A549 (cell line): ENCODE data around the gene CCL23. TPM values are rescaled to one million over a fixed set of nuclear protein-coding genes. Genes with fewer than 3 reads are reported as not detected.
A peak's percentile ranks its signal among the peaks of the same experiment; 100 is the strongest.

Source experiments
- ATAC-seq, 2 experiments: fragments of 200-7000 bp in 1 of 2; fragments of >200 bp in 1 of 2; cut with Nextera tagmentation in 1 of 2; cut with Tn5 transposase in 1 of 2; 3 replicates each; pipeline versions ENCODE4 v1.8.0 to v1.9.1; 2018 to 2020; ENCODE audit warnings: mild to moderate bottlenecking in 1 of 2, moderate library complexity in 1 of 2
- CTCF ChIA-PET: fragments of 300-600 bp; sonication (Branson Sonifier 250); formaldehyde crosslinking; extraction: SDS; loops from one replicate; lab custom pipeline; 2021; ENCODE audit warnings: antibody characterized with exemption, inconsistent platforms; lab: Yijun Ruan, JAX
- POLR2A ChIA-PET: fragments of 350-600 bp; formaldehyde crosslinking; extraction: SDS; loops from one replicate; lab custom pipeline; 2021; ENCODE audit warnings: antibody characterized with exemption, inconsistent platforms; lab: Yijun Ruan, JAX
- DNase-seq, 2 experiments: peaks; one replicate each; pipeline versions ENCODE4 v3.0.0 to v3.0.0-alpha.2; 2011 to 2016; ENCODE audit warnings: low read depth in 1 of 2, low spot score in 1 of 2
- FAIRE-seq: peaks from 2 replicates; lab custom pipeline; 2011; peaks lifted over from hg19 to GRCh38; lab: Jason Lieb, UNC
- H3K27ac ChIP-seq, 2 experiments: fragments of >200 bp; sonication (Bioruptor Twin); formaldehyde crosslinking; 3 replicates each; pipeline ENCODE4 v1.5.1; 2016 to 2017
- H3K4me1 ChIP-seq: fragments of >200 bp; sonication (Bioruptor Twin); formaldehyde crosslinking; 3 replicates; pipeline ENCODE4 v1.6.1; 2016
- H3K4me2 ChIP-seq: fragments of >200 bp; sonication (Bioruptor Twin); formaldehyde crosslinking; 3 replicates; pipeline ENCODE4 v1.6.1; 2016
- H3K4me3 ChIP-seq: fragments of >200 bp; sonication (Bioruptor Twin); formaldehyde crosslinking; 3 replicates; pipeline ENCODE4 v1.5.1; 2016
- H3K9me3 ChIP-seq: fragments of >200 bp; sonication (Bioruptor Twin); formaldehyde crosslinking; 3 replicates; pipeline ENCODE4 v1.6.1; 2016
- HES2 ChIP-seq: fragments of >200 bp; sonication (Bioruptor Twin); formaldehyde crosslinking; IDR thresholded peaks from 2 replicates; pipeline ENCODE4 v1.6.1; 2016
- MAFK ChIP-seq: fragments of 450-650 bp; IDR thresholded peaks from 2 replicates; pipeline ENCODE4 v1.6.1; 2014; ENCODE audit not compliant: partially characterized antibody
- WGBS: methylation state at CpG from one replicate; pipeline ENCODE4 v1.1.6; 2017; ENCODE audit errors: missing lambda C conversion rate; 5-methylcytosine and 5-hydroxymethylcytosine counted together
- polyA plus RNA-seq, 4 experiments: library from polyadenylated mRNA; depleted of rRNA in 3 of 4; stranded (reverse); fragments of >200 nt; fragmentation: RNase III in 1 of 4; extraction: RNeasy Plus Mini Kit Qiagen cat#74134 plus additional on column Dnase treatment in 1 of 4; gene quantifications; 2 replicates in 3 of 4; 3 replicates in 1 of 4; pipeline ENCODE4 v1.2.3, GENCODE V29; 2011 to 2017

CCL23 gene
- polyA plus RNA-seq, 2 of the 4 experiments (the other 2 are of a cell fraction) = not detected

DNA sequence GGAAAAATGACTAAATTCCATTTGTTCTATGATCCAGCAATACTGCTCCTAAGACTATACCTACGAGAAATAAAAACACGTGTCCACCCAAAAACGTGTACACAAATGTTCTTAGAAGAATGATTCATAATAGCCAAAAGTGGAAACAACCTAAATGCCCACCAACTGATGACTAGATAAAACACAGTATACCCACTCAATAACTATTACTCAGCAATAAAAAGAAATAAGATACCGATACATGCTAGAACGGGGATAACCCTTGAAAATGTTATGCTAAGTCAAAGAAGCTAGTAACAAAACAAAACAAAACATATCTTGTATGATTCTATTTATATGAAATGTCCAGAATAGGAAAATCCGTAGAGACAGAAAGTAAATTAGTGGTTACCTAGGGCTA is 54.1 kb downstream of the CCL23 start:
- Histone ChIP-seq H3K4me3 (no peak overlapping the region), H3K4me1 (no peaks in the 10 kb centered on the region), H3K4me2 (no peak overlapping the region), H3K9me3 (no peaks in the 10 kb centered on the region), H3K27ac (no peak overlapping the region)
- FAIRE-seq (no peak), ATAC-seq (no peak), DNase-seq (no peak)
- POLR2A ChIA-PET = no interaction called here
- WGBS = 32% methylated on average over 6 of the region's 6 CpGs
- CTCF ChIA-PET = interaction anchor here (1.1 to 3.4 kb wide), 3 partner anchors 16 to 519 kb away, joined by 5 to 18 read pairs (median 6); no protein-coding TSS in a partner anchor
- TF ChIP-seq HES2 = no peak
- peak; percentile 65 for TF ChIP-seq MAFK

Other genes starting within 250 kb of the CCL23 start
- 6.7 and 7.1 TPM in 2 replicates for gene MMP28, start 222.3 kb downstream of the CCL23 start, polyA plus RNA-seq (2011; rRNA removed)
- gene MMP28, start 222.3 kb downstream of the CCL23 start, polyA plus RNA-seq (2017; fragmentation: RNase III; extraction: RNeasy Plus Mini Kit Qiagen cat#74134 plus additional on column Dnase treatment) = 5.2 to 8.3 TPM (median 6.6 TPM) in 3 replicates
- gene TAF15, start 208.5 kb downstream of the CCL23 start, polyA plus RNA-seq (2011; rRNA removed) = 130 and 213 TPM in 2 replicates
- 543 to 568 TPM (median 544 TPM) in 3 replicates for gene TAF15, start 208.5 kb downstream of the CCL23 start, polyA plus RNA-seq (2017; fragmentation: RNase III; extraction: RNeasy Plus Mini Kit Qiagen cat#74134 plus additional on column Dnase treatment)
- gene HEATR9, start 149.1 kb downstream of the CCL23 start, polyA plus RNA-seq (2011; rRNA removed) = not detected in 2 replicates
- not detected in 3 replicates for gene HEATR9, start 149.1 kb downstream of the CCL23 start, polyA plus RNA-seq (2017; fragmentation: RNase III; extraction: RNeasy Plus Mini Kit Qiagen cat#74134 plus additional on column Dnase treatment)
- gene CCL5, start 137.6 kb downstream of the CCL23 start, polyA plus RNA-seq (2011; rRNA removed) = 0.31 and 1.0 TPM in 2 replicates
- 0.12 to 0.17 TPM in 2 of 3 replicates, not detected in the other for gene CCL5, start 137.6 kb downstream of the CCL23 start, polyA plus RNA-seq (2017; fragmentation: RNase III; extraction: RNeasy Plus Mini Kit Qiagen cat#74134 plus additional on column Dnase treatment)
- 3.9 and 4.6 TPM in 2 replicates for gene RDM1, start 87.2 kb downstream of the CCL23 start, polyA plus RNA-seq (2011; rRNA removed)
- gene RDM1, start 87.2 kb downstream of the CCL23 start, polyA plus RNA-seq (2017; fragmentation: RNase III; extraction: RNeasy Plus Mini Kit Qiagen cat#74134 plus additional on column Dnase treatment) = 3.3 to 4.3 TPM (median 3.6 TPM) in 3 replicates
- gene LYZL6, start 74.3 kb downstream of the CCL23 start, polyA plus RNA-seq (2011; rRNA removed) = not detected in 2 replicates
- gene LYZL6, start 74.3 kb downstream of the CCL23 start, polyA plus RNA-seq (2017; fragmentation: RNase III; extraction: RNeasy Plus Mini Kit Qiagen cat#74134 plus additional on column Dnase treatment) = not detected in 3 replicates
- not detected in 2 replicates for gene CCL16, start 36.5 kb downstream of the CCL23 start, polyA plus RNA-seq (2011; rRNA removed)
- not detected in 3 replicates for gene CCL16, start 36.5 kb downstream of the CCL23 start, polyA plus RNA-seq (2017; fragmentation: RNase III; extraction: RNeasy Plus Mini Kit Qiagen cat#74134 plus additional on column Dnase treatment)
- gene CCL14, start 31.2 kb downstream of the CCL23 start, polyA plus RNA-seq (2011; rRNA removed) = not detected in 2 replicates
- not detected in 3 replicates for gene CCL14, start 31.2 kb downstream of the CCL23 start, polyA plus RNA-seq (2017; fragmentation: RNase III; extraction: RNeasy Plus Mini Kit Qiagen cat#74134 plus additional on column Dnase treatment)
- 0.10 TPM in 1 of 2 replicates, not detected in the other for gene CCL15, start 16.4 kb downstream of the CCL23 start, polyA plus RNA-seq (2011; rRNA removed)
- gene CCL15, start 16.4 kb downstream of the CCL23 start, polyA plus RNA-seq (2017; fragmentation: RNase III; extraction: RNeasy Plus Mini Kit Qiagen cat#74134 plus additional on column Dnase treatment) = not detected in 3 replicates
- not detected in 2 replicates for gene CCL18, start 46.3 kb upstream of the CCL23 start, polyA plus RNA-seq (2011; rRNA removed)
- not detected in 3 replicates for gene CCL18, start 46.3 kb upstream of the CCL23 start, polyA plus RNA-seq (2017; fragmentation: RNase III; extraction: RNeasy Plus Mini Kit Qiagen cat#74134 plus additional on column Dnase treatment)
- gene CCL3, start 72.2 kb upstream of the CCL23 start, polyA plus RNA-seq (2011; rRNA removed) = not detected in 2 replicates
- not detected in 3 replicates for gene CCL3, start 72.2 kb upstream of the CCL23 start, polyA plus RNA-seq (2017; fragmentation: RNase III; extraction: RNeasy Plus Mini Kit Qiagen cat#74134 plus additional on column Dnase treatment)
- not detected in 2 replicates for gene CCL4, start 85.9 kb upstream of the CCL23 start, polyA plus RNA-seq (2011; rRNA removed)
- gene CCL4, start 85.9 kb upstream of the CCL23 start, polyA plus RNA-seq (2017; fragmentation: RNase III; extraction: RNeasy Plus Mini Kit Qiagen cat#74134 plus additional on column Dnase treatment) = not detected in 3 replicates
- 1.2 and 1.5 TPM in 2 replicates for gene TBC1D3B, start 158.7 kb upstream of the CCL23 start, polyA plus RNA-seq (2011; rRNA removed)
- gene TBC1D3B, start 158.7 kb upstream of the CCL23 start, polyA plus RNA-seq (2017; fragmentation: RNase III; extraction: RNeasy Plus Mini Kit Qiagen cat#74134 plus additional on column Dnase treatment) = 4.7 to 5.9 TPM (median 5.6 TPM) in 3 replicates
- not detected in 2 replicates for gene CCL3L1, start 178.8 kb upstream of the CCL23 start, polyA plus RNA-seq (2011; rRNA removed)
- gene CCL3L1, start 178.8 kb upstream of the CCL23 start, polyA plus RNA-seq (2017; fragmentation: RNase III; extraction: RNeasy Plus Mini Kit Qiagen cat#74134 plus additional on column Dnase treatment) = not detected in 3 replicates
- gene CCL4L2, start 193.1 kb upstream of the CCL23 start, polyA plus RNA-seq (2011; rRNA removed) = not detected in 2 replicates
- gene CCL4L2, start 193.1 kb upstream of the CCL23 start, polyA plus RNA-seq (2017; fragmentation: RNase III; extraction: RNeasy Plus Mini Kit Qiagen cat#74134 plus additional on column Dnase treatment) = not detected in 3 replicates
- 0.08 TPM in 1 of 2 replicates, not detected in the other for gene TBC1D3I, start 246.6 kb upstream of the CCL23 start, polyA plus RNA-seq (2011; rRNA removed)
- gene TBC1D3I, start 246.6 kb upstream of the CCL23 start, polyA plus RNA-seq (2017; fragmentation: RNase III; extraction: RNeasy Plus Mini Kit Qiagen cat#74134 plus additional on column Dnase treatment) = 0.16 to 0.44 TPM (median 0.23 TPM) in 3 replicates